ENCODE data around the gene SCP2D1.

The SCP2D1 gene

DNA sequence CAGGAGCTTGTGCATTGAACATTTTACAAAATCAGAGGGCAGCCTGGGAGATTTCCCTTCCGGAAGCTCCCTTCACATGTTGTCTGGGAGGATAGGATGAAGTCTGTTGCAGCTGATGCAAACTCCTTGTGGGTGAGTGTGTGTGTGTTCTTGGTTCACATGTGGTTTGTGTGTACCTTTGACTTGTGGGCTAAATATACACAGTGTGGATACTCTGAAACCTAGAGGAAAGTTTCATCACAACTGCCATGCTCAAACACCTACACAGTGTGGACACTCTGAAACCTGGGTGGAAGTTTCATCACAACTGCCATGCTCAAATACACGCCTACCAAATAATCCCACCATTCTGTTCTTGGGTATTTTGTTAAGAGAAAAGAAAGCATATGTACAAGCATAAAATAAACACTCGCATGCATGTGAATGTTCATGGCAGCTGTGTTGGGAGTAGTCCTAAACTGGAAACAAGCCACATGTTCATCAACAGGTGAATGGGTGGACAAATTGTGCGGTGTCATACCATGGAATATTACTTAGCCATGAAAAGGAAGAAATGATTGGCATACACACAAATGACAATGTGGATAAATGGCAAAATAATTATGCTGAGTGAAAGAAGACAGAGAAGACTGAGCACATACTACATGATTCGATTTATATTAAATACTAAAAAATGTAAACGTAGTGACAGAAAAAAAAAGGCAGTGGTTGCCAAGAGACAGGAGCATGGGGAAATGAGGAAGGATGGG, 1.8 kb downstream of the SCP2D1 start:
- no peak for DNase-seq

DNA sequence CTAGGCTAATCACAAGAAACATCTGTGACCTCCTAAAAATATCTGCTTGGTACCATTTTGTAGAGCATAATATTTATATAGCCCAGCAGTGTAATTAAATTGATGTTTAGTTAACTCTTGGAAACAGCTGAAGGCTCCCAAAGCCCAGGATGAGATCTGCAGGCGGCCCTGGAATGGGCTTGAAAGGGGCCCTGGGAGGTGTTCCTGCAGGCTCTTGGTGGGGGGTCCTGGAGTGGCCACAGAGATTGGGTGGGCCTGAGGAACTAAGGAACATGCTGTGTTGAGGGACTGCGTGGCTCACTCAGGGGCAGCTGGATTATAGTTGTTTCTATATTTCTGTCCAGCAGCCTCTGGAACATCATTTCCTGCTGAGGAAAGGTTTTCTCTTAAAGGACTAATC, 9.2 kb downstream of the SCP2D1 start:
- DNase-seq = no peak

DNA sequence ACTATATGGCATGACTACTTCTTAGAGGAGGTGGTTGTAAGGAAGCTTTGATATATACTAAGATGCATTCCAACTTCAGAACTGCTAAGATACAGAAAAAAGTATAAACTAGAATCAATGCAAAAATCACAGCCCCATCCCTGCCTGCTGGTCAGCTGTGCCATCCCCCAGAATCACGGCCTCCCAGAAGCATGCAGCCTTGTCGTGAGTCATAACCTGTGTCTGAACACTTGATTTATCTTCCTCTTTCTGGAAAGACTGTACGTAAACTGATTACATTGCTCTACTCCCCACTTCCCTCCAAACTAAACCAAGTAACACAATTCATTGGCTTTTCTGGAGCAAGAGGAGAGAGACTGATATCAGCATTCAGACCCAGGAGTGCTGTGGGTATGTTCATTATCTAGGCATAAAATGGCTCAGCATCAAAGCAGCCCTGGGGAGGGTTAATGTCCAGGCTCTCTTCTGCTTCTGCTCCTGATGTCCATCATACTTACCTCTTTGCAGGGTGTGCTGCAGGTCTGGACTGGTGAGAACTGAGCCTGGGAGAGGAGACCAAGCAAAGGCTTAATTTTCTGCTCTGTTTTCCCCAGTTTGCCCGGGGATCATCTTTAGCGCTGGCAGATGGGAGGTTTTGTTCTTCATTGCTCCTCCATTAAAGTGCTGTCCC, 18.4 kb downstream of the SCP2D1 start:
- no peak for DNase-seq

DNA sequence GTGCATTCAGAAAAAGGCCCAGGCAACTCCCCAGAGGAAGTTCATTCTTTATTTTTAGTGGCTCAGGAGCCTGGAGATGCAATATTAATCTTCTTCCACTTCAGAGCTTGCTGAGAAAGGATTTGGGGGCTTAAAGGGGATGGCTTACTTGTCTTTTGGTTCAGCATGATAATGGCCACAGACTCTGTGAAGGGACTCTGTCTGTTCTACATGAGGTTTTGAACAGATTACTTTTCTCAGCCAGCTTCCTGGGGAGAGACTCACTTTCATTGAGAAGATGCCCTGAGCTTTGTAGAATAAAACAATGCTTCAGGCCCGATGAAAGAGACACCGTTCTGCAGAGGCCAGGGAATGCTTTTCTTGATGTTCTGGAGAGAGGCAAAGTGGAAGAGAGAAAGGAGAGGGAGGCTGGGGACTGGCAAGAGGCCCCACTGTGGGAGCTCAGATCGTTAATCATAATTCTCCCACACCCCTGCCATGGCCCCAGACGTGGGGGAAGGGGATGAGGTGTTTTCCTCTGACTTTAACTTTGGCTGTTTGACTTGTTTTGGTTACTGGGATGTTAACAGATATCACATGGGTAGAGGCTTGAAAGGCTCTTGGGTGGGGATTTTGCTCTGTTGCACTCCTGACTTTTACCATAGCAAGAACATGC, 19.1 kb downstream of the SCP2D1 start:
- no peak for DNase-seq

DNA sequence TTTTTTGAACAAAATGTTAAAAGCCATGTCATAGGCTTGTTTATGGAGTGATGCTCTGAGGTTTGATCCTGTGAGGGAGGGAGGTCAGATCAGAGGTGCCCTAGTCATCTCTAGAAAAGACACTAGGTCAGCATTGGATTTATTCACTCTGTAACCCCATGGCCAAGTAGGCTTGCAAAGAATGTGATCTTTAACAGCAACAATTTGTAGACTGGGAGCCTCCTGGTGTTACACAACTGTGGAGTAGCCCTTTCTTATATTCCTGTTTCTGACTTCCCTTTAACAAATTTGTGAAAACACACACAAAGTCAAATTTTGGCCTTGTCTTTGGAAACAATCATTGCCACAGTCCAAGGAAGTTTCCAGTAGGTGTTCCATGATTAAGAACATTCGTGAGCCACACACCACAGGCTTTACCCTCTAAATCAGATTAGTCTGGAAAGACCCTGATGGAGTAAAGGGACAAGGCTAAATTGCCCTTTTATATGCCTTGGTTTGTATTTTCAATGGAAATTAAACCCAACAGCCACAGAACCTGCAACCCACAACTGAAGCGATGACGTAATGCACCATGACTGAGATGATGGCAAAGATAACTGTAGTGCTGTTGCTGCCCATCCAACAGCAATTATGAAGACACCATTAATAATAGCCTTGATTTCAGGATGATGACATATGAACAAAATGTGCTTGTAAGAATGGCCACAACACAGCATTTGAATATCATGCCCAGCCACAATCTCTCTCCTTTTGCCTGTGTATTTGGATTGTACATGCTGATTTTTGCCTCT, 22.1 kb downstream of the SCP2D1 start:
- DNase-seq = no peak

DNA sequence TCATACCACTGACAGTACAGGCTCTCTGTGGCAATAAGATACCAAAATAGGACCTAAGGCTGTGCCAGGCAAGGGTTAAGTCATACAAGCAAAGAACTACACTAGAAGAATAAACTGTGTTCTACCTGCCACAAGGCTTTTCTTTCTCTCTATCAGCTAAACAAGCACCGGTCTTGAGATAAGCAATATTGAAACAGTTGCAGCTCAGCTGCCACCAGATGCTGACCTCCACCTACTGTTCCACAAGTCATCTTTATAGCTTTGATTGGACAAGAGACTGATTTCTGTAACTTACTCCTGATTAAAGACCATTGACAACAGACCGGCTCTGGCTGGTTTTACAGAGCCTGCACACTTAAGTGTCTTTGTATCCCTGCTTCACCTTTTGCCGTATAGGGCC, 24.1 kb downstream of the SCP2D1 start:
- no peak for DNase-seq

DNA sequence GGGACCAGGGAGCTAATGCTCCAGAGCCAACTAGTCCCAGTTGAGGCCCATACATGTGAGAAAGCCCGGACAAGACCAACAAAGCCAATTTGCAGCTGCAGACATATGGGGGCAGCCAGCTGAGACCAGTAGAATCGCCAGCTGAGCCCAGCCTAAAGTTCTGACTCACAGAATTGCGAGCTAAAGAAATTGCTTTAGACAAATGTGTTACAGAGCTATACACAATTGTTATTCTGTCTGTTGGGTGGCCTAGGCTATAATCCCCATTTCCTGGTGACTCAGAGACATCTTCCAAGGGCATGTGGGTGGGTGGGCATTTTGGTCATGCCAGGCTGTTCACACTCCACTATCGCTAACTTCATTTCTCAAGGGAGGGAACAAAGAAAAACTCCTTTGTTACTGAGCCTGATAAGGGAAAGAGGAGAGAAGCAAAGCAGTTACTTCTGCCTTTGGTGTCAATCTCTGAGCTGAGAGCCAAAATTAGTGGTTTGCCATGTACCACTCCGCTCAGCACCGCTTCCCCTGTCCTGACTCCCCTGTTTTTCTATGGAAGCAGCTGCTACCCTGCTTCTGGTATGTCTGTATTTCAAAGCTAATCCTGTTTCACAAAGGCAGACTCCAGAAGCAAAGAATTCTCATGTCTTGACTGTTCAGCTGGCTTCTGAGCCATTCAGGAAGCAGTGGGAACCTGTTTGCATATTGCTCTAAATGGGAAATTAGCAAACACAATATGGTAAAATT, 26.1 kb downstream of the SCP2D1 start:
- DNase-seq = no peak

DNA sequence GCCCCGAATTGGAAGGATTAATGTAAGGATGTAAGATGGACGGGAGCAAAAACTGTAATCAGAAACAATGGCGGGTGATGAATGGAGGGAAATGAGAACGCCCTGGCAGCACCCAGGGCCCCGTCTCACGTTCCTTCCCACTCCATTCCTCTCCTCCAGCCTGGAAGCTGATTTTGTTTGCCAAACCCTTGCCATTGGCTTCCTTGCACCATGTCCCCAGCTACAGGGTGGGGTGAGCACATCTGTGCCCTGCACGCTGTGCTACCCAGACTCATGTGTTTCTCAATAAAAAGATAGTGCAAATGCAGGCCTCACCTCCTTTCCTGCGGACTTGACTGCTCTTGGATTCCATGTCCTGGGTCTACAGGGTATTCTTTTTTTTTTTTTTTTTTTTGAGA, 26.7 kb downstream of the SCP2D1 start:
- DNase-seq = no peak

DNA sequence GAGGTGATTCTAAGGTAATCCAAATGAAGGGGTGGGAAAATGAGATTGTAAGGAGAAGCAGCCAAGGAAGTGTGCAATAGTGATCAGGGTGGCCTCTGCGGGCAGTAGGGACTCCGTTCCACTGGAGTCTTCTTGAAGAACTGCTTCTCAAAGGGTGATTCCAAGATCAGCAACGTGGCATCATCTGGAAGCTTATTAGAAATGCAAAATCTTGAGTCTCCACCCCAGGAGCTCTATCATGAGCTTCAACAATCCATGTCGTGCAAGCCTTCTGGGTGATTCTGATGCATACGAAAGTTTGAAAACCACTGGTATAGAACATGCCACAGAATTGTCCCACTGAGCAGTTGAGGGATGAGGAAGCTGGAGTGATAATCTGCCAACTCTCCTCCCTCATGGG, 31.4 kb downstream of the SCP2D1 start:
- DNase-seq = no peak

DNA sequence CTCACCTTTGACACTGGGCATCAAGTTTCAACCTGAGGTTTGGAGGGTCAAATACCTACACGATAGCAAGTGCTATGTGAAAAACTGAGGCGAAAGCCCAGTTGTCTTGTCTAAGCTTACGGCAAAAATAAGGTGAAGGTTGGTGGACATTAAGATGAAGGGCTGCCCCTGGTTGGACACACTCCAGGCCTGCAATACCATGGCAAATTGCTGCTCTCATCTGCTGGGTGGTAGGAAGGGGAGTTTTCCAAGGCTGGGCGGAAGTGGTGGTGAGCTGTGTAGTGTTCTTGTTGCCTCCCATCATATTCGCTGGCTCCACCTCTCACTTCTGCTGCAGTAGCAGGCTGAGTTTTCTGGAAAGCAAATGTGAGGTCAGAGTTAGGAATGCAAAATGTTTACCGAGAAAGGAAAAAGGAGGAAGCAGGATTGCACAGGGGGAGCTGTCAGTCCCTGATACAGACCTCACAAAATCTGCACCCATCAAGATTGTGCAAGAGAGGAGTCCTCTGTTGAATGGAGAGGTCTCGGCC, 33.7 kb downstream of the SCP2D1 start:
- no peak for DNase-seq

DNA sequence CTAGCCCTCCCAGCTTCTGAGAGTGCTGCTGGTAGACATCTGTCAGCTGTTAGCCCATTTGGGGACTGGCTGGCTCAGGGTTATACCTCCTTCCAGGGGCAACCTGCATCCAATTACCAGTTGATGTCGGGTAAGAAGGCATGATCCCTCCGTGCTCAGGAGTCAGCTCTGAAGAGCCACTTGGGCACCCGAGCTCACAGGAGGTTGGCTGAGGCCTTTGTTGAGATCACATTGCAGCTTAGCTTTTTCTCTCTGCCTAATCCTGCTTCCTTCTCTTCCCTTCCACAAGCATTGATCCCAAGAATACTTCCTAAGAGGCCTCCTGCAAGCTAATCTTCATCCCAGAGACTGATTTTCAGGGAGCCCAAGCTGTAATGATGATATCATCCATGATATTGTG, 35.5 kb downstream of the SCP2D1 start:
- DNase-seq = no peak

DNA sequence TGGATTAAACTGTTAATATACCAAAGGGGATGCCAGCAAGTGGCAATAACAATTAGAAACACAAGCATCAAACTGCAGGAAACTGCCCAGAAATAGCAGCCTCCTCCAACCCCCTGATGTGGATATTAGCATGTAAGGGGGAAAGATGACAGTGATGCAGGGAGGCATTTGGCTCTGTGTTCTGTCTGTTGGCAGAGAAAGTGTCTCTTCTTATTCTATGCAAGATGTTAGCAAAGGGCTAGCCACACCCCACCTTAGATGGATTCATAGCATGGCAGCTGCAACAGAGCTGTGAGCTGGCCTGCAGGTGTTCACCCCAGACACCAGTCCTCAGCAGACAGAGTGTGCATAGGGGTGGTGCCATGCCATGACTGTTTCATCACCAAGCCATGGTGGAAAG, 38.0 kb downstream of the SCP2D1 start:
- no peak for DNase-seq

DNA sequence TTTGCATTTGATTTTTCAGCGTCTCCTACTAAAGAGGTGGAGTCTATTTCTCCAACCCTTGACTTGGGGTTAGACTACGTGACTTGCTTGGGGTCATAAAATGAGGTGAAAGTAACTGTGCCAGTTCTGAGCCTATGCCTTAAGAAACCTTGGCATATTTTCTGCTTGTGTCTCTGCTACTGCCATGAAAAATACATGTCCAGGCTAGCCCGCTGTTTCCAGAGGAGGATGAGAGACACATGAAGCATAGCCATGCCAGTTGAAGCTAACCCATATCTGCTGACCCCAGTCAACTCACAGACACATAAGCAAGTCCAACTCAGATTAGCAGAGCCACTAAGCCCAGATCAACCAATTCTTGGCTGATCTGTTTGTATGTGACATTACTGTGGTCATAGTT, 38.7 kb downstream of the SCP2D1 start:
- no peak for DNase-seq

DNA sequence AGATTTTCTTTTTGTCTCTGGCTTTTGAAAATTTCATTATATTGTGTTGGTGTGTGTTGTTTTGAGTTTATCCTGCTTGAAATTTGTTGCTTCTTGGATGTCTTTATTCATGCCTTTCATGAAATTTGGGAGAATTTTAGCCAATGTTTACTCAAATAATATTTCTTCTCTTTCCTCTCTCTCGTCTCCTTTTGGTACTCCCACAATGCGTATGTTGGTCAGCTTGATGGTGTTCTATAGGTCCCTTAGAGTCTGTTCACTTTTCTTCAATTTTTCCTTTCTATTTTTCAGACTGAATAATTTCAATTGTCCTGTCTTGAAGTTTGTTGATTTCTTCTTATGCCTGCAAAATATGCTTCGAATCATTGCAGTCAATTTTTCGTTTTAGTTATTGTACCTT, 39.6 kb downstream of the SCP2D1 start:
- no peak for DNase-seq

DNA sequence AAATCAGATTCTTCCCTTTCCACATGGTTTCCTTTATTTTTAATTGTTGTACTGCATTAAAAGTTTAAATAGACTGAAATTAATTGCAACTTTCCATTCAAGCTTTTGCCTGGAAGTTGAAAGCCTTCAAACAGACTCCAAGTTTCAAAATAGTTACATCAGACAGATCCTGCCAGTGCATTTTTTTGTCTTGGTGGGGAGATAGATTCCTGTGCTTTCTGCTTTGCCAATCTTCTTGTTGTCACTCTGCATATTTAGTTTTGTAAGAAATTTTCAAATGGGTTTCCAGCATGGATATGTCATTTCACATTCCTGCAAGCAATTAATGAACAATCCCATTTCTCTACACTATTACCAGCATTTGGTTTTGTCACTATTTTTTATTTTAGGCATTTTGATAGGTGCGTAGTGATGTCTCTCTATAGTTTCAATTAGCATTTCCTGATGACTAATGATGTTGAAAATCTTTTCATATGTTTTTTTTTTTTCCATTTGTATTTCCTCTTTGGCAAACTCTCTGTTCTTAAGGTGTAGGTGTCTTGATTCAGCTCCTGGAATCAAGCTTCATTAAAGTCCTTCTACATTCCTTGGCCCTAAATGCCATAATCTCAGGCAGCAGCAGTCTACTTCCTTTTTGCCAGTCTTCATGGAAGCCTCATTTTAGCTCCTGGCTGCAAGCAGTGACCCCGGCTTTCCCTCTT, 40.5 kb downstream of the SCP2D1 start:
- no peak for DNase-seq

DNA sequence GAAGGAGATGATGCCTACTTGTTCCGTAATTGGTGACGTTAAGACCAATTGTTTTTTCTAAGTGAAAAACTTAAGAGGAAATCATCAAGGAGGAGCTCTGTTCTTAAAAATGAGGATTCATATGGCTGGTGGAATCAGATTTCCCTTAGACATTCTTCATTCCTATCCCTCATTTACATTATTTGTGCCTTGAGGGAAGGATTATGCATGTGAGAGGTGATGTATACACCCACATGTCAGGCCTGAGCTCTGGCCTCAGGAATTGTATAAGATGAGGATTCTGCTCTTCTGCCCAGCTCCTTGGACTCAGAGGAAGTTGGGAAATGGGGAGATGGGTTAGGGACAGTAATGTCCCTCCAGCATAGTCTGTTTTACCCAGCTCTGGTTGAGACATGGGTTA, 42.3 kb downstream of the SCP2D1 start:
- no peak for DNase-seq

DNA sequence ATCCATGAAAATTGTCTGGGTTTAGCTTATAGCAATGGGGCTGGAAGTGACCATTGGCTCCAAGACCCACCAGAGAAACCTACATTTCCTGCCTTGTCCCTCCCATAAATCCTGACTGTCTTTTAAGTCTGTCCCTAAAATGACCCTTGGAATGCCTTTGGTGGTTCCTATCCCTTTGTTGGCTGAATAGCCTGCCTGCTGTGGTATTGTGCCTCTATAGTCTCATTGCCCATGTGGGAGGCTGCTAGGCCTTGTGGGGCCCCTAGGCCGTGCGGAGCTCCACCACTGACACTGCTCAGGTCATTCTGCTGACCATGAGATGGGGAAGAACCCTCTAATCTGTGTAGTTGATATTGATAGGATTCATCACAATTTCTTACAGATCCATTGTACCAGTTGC, 43.3 kb downstream of the SCP2D1 start:
- DNase-seq = no peak

DNA sequence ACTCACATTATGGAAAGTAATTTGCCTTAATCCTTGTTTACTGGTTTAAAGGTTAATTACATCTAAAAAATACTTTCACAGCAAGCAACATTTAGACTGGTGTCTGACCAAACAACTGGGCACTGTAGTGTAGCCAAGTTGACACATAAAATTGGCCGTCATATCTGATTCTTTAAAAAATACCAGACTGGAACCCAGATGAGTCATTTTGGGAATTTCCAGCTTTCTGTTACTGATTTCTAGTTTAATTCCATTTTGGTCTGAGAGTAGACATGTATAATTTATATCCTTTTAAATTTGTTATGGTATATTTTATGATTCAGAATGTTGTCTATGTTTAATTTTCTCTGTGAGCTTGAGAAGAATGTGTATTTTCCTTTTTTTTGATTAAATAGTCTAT, 44.1 kb downstream of the SCP2D1 start:
- DNase-seq = no peak

DNA sequence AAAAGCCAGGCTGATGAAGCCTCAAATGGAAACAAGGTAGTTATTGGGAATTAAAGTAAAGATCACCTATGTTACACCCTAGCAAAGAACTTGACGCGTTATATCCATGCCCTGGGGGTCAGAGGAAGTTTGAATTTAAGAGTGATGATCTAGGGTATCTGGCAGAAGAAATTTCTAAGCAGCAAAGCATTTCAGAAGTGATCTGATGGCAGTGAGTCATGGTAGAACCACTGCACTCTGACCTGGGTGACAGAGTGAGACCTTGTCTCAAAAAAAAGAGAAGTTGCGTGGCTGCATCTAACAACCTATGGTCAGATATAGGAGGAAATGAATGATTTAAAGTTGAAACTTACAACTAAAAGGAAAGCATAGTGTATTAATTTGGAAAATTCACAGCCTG, 45.2 kb downstream of the SCP2D1 start:
- DNase-seq = no peak
